PFSK-1 (cell line): ENCODE data around the gene EMILIN1.

Source experiments
- FOXP2 ChIP-seq: optimal IDR thresholded peaks from 2 replicates; pipeline ENCODE3; 2011; ENCODE audit warnings: borderline replicate concordance, control low read depth, inconsistent platforms; ENCODE audit not compliant: insufficient read depth; ENCODE audit errors: extremely low read length, extremely low read depth
- POLR2AphosphoS5 ChIP-seq: IDR thresholded peaks from 2 replicates; pipeline ENCODE4 v1.6.1; 2012; ENCODE audit warnings: low read depth, mild to moderate bottlenecking, control low read depth, low read length, moderate library complexity
- SIN3A ChIP-seq: IDR thresholded peaks from 2 replicates; pipeline ENCODE4 v1.6.1; 2012; ENCODE audit warnings: mild to moderate bottlenecking, low read length, moderate library complexity, borderline replicate concordance; ENCODE audit not compliant: insufficient read depth
- TAF1 ChIP-seq: IDR thresholded peaks from 2 replicates; pipeline ENCODE4 v1.6.1; 2012; ENCODE audit warnings: low read length, control low read depth, borderline replicate concordance; ENCODE audit not compliant: insufficient read depth
- TF ChIP-seq, protein P1 (sequence below), 2 experiments: IDR thresholded peaks; 2 replicates each; pipeline versions ENCODE4 v1.6.1 to v1.8.0; 2011 to 2012; ENCODE audit warnings: low read depth in 2 of 2, low read length in 2 of 2, control low read depth in 1 of 2, inconsistent platforms in 1 of 2, mild to moderate bottlenecking in 1 of 2, moderate library complexity in 1 of 2; ENCODE audit not compliant: insufficient read depth in 1 of 2

The EMILIN1 gene

DNA sequence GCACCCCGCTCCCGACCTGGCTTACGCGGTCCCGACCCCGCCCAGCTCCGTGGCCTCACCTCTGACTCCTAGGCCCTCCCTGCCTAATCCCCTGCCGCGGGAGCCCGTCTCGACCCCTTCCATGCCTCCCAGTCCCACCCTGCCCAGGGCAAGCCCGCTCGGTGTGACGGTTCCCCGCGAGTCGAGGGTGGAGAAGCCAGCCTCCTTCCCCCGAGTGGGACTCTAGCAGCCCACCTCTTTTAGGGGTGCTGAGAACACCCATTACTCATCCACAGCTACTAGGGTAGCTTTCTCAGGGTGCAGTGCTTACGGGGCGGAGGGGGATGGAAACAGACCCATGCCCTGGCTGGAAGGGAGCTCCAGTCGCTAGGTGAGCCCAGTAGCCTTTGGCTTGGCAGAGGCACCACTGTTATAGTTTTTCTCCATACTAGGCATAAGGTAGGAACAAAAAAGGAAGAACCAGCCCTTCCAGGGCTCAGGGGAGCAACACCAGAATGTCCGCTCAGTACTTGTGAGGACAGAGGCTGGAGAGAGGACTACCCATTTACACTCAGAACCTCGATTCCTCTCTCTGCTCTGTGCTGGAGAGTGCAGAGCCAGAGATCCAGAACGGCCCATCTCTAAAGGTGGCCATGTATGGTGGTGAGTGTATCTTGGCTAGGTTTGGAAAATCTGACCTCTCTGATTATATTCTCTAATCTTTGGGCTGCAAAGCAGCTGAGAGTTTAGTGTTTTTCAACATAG lies 26.3 kb upstream of the EMILIN1 start:
- TF ChIP-seq FOXP2 (no peak), POLR2AphosphoS5 (no peak)

DNA sequence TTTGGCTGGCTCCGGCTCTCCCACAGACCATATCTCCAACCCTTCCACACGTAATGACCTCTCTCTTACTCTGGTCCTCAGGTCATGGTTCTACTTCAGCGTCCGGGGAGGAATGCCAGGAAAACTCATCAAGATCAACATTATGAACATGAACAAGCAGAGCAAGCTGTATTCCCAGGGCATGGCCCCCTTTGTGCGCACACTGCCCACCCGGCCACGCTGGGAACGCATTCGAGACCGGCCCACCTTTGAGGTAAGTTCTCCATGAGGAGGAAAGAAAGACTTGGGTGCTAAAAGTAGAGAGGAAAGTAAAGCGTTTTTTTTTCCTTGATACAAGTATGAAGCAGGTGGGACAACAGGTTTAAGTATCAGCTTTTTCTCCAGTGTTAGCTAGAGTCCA lies 25.1 kb upstream of the EMILIN1 start:
- no peak for TF ChIP-seq SIN3A
- TF ChIP-seq, protein P1, sequence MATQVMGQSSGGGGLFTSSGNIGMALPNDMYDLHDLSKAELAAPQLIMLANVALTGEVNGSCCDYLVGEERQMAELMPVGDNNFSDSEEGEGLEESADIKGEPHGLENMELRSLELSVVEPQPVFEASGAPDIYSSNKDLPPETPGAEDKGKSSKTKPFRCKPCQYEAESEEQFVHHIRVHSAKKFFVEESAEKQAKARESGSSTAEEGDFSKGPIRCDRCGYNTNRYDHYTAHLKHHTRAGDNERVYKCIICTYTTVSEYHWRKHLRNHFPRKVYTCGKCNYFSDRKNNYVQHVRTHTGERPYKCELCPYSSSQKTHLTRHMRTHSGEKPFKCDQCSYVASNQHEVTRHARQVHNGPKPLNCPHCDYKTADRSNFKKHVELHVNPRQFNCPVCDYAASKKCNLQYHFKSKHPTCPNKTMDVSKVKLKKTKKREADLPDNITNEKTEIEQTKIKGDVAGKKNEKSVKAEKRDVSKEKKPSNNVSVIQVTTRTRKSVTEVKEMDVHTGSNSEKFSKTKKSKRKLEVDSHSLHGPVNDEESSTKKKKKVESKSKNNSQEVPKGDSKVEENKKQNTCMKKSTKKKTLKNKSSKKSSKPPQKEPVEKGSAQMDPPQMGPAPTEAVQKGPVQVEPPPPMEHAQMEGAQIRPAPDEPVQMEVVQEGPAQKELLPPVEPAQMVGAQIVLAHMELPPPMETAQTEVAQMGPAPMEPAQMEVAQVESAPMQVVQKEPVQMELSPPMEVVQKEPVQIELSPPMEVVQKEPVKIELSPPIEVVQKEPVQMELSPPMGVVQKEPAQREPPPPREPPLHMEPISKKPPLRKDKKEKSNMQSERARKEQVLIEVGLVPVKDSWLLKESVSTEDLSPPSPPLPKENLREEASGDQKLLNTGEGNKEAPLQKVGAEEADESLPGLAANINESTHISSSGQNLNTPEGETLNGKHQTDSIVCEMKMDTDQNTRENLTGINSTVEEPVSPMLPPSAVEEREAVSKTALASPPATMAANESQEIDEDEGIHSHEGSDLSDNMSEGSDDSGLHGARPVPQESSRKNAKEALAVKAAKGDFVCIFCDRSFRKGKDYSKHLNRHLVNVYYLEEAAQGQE (IDR thresholded peaks at IDR 0.05; ENCODE audit: insufficient read depth in 1 of 2, low read depth in 2 of 2, low read length in 2 of 2) = no peak
- TF ChIP-seq FOXP2 = no peak
- no peak for TF ChIP-seq POLR2AphosphoS5

DNA sequence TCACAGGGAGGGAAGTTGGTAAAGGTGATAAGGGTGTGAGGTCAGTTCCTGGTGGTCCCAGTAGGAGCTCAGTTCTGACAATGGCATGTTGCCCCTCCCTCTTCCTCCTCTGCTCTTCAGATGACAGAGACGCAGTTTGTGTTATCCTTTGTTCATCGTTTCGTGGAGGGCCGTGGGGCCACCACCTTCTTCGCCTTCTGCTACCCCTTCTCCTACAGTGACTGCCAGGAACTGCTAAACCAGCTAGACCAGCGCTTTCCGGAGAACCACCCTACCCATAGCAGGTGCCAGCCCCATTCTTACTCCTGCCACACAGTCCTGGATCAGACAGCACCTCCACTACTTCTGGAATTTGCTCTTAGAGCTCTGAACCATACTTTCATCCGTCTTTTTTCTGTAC lies 24.6 kb upstream of the EMILIN1 start:
- TF ChIP-seq SIN3A (no peak), POLR2AphosphoS5 (no peak), FOXP2 (no peak), TAF1 (no peak)
- TF ChIP-seq, protein P1 (IDR thresholded peaks at IDR 0.05; ENCODE audit: insufficient read depth in 1 of 2, low read depth in 2 of 2, low read length in 2 of 2) = no peak

DNA sequence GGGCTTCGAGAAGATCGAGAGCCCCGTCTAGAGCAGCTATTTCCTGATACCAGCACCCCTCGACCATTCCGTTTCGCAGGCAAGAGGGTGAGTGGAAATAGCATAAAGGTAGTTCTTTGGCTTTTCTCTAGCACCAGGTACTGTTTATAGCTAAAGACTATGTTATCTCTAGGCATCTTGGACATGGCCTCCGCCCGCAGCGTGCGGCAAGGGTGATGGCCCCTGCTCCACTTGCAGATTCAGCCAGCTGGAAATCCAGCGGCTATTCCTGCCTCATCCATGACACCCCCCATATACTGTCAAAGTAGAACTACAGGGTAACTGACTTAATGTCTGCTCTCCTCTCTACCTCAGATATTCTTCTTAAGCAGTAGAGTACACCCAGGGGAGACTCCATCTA lies 23.7 kb upstream of the EMILIN1 start:
- TF ChIP-seq TAF1 (no peak), POLR2AphosphoS5 (no peak), SIN3A (no peak), FOXP2 (no peak)
- TF ChIP-seq, protein P1 (IDR thresholded peaks at IDR 0.05; ENCODE audit: insufficient read depth in 1 of 2, low read depth in 2 of 2, low read length in 2 of 2) = no peak

DNA sequence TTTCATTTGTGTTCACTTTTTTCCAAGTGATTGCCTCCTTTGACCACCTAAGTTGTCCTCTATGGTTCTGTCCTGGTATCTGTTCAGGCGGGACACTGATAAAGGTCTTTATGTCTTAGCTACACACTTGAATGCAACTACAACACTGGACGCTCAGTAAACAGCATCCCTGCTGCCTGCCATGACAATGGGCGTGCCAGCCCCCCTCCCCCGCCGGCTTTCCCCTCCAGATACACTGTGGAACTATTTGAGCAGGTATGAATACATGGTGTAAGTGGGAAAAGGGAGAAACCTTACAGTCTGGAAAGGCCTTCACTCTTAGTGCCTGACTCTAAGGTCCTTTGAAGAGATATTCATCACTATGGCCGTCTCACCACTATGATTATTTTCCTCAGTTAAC lies 21.2 kb upstream of the EMILIN1 start:
- no peak for TF ChIP-seq TAF1

DNA sequence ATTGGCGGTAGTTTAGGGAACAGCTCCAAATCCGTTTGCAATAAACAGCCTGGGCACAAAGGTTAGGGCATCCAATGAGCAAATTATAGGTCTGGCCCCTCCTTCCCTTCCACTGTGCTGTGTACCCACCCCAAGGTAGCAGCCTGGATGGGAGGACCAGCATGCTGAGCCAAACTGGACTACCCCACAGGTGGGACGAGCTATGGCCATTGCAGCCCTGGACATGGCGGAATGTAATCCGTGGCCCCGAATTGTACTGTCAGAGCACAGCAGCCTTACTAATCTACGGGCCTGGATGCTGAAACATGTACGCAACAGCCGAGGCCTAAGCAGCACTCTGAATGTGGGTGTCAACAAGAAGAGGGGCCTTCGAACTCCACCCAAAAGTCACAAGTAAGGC lies 20.2 kb upstream of the EMILIN1 start:
- TF ChIP-seq FOXP2 = no peak
- no peak for TF ChIP-seq SIN3A
- TF ChIP-seq POLR2AphosphoS5 = no peak
- TF ChIP-seq, protein P1 (IDR thresholded peaks at IDR 0.05; ENCODE audit: insufficient read depth in 1 of 2, low read depth in 2 of 2, low read length in 2 of 2) = no peak
- TF ChIP-seq TAF1 = no peak
